Pulmonary artery endothelial cell (primary cell): ENCODE results near the gene COL1A2. TPM values are rescaled to one million over a fixed set of nuclear protein-coding genes. Genes with fewer than 3 reads are reported as not detected.
A peak's percentile ranks its signal among the peaks of the same experiment; 100 is the strongest.

Experiments
- DNase-seq: peaks from one replicate; pipeline ENCODE4 v3.0.0-alpha.2; 2011; ENCODE audit warnings: low read depth, low spot score
- total RNA-seq: library from RNA; depleted of rRNA; stranded (reverse); fragments of >200 nt; gene quantifications from 2 replicates; pipeline ENCODE4 v1.2.3, GENCODE V29; 2014

COL1A2 gene
- total RNA-seq, 1 donor from 2014 or later = 13.6 TPM

DNA sequence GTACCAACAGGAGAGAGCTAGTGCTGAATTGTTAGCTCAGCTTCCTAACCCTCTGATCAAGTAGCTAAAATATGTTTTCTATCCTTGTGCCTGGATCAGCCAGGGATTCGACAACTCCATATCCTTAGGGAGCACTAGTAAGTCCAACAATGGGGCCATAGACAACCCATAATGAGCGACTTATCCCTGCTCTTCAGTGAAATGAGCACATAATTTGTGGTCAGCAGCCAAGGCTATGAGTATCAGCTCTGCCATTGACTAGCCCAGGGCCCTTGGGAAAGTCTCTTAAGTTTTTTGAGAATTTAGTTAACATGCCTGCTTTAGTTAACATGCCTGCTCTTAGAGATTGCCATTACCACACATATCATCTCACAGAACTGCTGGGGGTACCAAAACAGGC, 39.3 kb downstream of the COL1A2 start:
- no peak for DNase-seq

DNA sequence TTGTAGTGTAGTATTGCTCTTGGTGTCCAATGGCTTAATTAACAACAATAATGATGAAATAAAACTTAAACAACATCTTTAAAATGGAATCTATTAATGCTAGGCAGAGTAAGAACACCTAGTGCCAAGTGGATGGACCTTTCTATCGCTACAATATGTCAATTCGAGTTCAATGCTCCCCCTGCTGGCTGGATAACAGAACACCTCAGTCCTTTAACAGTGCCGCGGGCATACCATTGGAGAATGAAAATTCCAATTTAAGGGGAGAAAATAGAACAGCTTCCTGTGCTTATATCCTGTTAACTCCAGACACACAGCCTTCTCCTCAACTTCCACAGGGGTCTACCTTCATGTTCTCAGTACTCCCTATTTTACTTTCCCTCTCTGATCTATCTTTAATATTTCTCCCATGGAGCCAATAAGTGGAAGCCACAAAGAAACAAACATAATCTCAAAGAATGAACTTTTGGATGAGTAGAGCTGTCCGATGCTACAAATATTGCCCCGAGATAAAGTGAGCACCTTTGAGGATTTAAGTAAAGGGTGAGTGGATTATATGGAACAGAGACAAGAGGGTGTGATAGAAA, 41.4 kb downstream of the COL1A2 start:
- DNase-seq = peak; percentile 39

DNA sequence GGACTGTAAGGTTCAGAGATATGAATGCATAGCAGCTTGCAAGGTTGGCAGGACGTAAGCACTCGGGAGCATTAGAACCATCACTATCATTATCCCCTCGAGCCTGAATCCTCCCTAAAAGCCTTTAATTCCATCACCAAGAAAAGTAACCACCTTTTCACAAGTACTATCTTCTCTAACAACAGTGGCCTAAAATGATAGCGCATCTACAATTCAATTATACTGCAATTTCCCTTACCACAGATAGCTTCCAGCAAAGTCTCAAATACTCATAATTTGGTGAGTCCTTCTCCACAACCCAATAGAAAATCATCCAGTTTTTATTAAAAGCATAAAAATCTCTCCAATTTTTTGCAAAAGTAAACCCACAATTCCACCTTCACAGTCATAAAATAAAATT, 42.0 kb downstream of the COL1A2 start:
- DNase-seq = no peak

- DNase-seq = no peak
Measured at GRCh38 chr7:94439893-94440381, 45.2 kb downstream of the COL1A2 start.

DNA sequence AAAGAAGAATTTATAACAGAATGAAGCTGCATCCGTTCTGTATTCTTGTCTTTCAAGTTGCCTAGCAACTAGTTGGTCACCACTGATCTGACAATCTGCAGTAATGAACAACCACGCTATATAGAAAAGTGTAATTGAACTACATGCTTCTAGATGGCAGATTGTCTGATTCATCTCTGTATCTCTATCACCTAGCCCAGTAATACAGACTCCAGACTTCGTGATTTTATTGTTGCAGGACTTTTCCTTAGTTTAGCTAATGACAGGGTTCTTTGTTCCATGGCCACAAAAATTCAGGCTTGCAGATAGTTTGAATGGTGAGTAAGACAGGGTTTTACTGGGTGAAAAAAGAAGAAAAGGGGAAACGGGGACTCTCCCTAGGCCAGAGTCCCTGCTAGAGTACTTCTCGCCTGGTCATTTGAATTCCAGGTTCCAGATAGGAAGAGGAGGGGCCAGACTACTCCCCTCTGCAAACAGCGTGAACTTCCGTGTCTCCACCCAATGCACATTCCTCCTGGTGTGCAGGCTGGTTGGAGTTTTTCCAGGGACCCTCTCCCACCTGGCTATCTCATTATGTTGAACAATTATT, 45.9 kb downstream of the COL1A2 start:
- no peak for DNase-seq

DNA sequence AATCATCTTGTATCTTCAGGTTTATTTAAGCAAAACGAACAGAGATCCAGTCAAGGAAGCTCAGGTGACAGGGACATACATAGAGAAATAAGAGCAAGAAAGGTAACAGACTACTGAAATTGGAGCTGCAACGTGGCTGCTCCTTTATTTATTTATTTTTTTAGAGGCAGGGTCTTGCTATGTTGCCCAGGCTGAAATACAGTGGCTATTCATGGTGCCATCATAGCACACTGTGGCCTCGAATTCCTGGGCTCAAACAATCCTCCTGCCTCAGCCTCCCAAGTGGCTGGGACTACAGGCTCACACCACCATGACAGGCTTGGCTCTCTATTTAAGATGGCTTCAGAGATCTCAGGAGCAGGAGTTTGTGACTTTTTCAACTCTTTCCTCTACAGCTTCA, 46.4 kb downstream of the COL1A2 start:
- DNase-seq = no peak

- no peak for DNase-seq
Measured at GRCh38 chr7:94442639-94443038, 47.9 kb downstream of the COL1A2 start.

DNA sequence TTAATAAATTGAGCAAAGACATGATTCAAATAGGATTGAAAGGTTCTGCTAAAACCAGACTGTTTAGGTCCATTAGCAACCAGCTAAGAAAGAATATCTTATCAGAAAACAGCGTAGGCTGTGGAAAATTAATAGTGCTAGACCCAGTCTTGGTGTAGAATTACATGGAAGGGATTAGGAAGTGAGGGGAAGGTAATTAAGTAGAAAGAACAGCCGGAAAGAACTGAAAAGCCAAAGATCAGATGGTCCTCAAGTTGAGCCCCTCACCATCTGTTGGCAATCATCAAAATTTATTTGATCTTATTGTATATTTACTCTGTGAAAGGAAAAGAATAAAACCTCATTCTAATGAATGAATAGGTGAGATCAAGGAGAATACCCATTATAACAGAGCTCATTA, 50.1 kb downstream of the COL1A2 start:
- DNase-seq = no peak

DNA sequence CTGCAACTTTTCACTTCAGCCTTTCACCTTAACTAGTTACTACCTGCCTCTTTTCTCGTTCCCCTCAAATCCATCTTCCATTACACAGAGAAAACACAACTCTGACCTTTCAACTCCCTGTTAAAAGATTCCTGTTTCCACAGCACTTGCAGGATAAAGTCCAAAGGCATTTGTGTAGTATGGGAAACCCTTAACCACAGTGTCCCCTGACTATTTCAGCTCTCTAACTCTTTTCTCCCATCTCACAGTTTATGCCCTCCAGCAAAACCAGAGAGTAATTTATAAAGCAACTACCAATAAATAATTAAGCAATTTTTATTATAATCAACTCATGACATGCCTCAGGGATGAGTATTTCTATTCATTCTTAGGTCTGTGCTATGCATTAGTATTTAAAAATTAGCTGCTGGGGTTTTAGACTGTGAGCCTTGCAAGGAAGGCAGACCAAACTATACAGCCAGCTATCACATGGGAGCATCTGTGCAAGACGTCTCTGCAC, 51.0 kb downstream of the COL1A2 start:
- no peak for DNase-seq

DNA sequence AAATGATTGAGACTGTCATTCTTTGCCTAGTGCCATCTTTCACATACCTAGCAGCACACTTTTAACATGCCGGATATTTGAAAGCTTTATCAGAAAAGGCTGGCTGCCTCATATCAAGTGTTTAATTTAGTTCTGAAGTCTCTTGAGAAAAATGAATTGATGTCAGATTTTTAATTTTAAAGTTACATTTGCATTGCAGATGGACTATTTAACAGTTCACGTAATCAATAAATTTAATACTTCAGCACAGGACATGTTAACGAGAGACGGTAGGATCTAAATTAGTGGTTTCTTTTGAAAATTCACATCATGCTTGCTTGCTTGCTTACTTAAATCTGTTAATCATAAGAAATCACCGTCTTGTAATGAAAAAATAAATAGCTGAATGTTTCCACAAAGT, 51.6 kb downstream of the COL1A2 start:
- DNase-seq = no peak

DNA sequence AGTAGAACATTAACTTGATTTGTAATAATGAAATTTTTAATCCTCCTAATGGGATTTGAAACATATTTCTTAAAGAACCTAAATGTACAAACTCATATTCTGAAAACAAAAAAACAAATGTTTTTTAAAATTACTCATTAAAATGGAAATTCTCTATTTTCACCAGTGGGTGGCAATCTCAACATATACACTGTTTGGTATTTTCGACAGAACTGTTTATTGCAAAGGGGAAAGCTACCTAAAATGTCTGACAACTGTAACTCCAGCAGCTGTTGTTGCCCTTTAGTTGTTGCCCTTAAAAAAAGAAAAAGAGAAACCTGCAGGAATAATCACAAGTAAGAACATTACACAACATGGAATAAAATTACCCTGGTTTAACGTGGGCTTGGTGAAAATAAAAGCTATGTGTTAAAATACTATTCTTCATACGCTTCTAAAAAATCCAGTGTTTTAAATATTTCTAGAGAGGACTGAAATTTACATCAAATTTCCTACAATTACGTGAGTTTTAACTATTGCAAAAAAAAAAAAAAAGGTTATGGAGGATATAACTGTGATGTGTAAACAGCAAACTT, 54.5 kb downstream of the COL1A2 start:
- DNase-seq = no peak

- DNase-seq = no peak
Measured at GRCh38 chr7:94450044-94450697, 55.5 kb downstream of the COL1A2 start.

DNA sequence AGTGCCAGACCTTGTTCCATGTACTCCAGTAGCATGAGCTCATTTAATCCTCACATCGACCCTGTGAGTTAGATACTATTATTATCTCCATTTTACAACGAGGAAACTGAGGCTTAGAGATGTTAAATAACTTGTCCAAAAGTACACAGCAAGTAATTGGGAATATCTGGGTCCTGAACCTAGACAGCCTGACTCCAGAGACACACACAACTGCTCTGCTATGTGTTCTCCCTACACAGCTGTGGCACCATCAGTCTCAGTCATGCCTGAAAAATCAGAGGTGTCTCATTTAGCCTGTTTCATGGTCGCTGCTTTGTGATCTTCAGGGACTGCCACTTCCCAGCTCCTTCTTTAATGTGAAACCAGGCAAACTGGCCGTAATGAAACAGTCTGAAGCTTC, 56.5 kb downstream of the COL1A2 start:
- no peak for DNase-seq

DNA sequence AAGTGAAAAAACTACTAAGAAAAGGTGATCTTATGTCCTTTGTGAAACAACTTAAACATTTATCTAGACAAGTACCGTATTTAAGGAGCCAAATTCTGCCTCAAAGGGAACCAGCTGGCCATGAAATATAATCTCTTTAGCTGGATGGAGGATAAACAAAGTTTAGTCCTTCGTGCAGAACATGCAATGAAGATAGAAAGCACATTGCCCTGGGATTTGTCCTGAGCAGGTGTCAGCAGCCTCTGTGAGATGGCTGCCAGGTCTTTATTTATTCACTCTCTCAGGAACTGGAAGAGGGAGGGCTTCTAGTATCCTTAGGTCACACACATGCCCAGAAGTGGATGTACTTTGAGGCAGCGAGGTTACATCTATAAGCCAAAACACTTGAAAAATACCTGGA, 57.5 kb downstream of the COL1A2 start:
- no peak for DNase-seq

DNA sequence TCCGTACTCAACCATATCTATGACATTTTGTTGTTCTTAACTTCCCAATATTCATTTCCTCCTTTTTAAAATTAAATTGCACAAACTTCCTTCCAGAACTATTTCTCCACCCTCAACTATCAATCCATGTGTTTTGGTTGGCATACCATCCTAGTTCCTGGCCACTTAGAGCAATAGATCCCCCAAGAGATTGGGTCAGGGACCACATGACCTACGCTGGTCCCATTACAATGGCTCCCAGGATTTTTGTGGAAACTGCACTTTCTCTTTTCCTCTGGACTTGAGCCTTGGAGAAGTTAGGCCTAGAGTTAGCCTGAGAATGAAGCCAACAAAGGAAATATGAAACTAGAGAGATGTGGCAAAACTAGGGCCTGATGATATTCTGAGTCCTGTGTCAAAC, 59.2 kb downstream of the COL1A2 start:
- no peak for DNase-seq

GRCh38 chr7:94458041-94458440, 63.3 kb downstream of the COL1A2 start:
- DNase-seq = no peak

GRCh38 chr7:94466516-94466915, 71.8 kb downstream of the COL1A2 start:
- no peak for DNase-seq

DNA sequence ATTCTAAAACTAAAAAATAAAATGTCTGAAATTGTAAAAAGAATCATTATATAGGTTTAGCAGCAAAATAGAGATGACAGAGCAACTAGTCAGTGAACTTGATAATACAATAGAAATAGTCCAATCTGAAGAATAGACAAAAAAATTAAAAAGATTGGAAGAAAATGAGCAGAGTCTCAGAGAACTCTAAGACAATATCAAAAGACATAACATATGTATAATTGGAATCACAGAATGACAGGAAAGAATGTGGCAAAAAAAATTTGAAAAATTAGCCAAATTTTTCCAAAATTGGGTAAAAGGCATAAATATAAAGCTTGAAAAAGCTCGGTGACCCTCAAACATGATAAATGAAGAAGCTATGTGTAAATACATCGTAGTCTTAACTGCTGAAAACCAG, 76.9 kb downstream of the COL1A2 start:
- no peak for DNase-seq

- no peak for DNase-seq
Measured at GRCh38 chr7:94472608-94473007, 77.9 kb downstream of the COL1A2 start.

GRCh38 chr7:94476251-94476840, 81.7 kb downstream of the COL1A2 start:
- no peak for DNase-seq

DNA sequence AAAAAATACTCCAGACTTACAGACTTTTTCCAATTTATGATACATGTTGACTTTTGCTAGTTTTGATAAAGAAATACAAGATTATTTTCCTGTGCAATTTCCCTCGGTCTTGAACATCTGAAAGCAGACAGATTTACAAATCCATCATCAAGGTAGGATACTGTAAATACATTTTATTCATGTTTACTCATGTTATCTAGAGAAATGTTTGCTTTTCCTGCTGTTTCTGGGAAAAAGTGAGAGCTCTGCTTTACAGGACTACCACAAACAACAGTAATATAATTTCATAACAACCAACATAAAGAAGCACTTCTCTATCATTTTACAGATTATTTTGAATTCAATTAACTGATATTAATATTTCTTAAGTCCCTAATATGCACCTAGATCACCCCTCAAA, 83.2 kb downstream of the COL1A2 start:
- DNase-seq = no peak

DNA sequence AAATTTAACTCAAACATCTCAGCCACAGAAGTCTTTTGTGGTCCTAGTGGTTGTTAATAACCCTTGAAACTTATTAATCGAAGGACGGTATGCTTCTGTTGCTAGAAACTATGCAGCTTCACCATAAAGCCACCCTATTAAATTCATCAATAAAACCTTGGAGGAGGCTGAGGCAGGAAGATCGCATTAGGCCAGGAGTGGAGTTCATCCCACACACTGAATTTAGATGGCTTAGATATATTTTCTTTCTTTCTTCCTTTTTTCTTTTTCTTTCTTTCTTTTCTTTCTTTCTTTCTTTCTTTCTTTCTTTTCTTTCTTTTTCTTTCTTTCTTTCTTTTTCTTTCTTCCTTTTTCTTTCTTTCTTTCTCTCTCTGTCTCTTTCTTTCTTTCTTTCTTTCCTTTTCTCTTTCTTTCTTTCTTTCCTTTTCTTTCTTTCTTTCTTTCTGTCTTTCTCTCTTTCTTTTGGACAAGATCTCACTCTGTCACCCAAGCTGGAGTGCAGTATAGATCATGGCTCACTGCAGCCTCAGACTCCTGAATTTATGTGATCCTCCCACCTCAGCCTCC, 84.0 kb downstream of the COL1A2 start:
- DNase-seq = no peak
